Femur (tissue), 1 donor: ENCODE results near the gene CLPTM1.
A peak's percentile ranks its signal among the peaks of the same experiment; 100 is the strongest.
"Not testable (repeated sequence)": the region's sequence is repeated elsewhere in the genome, so short reads cannot be mapped to it uniquely, and the experiment has no call there.

Experiments
- DNase-seq: peaks from one replicate; pipeline ENCODE4 v3.0.0-alpha.2; 2017

Gene CLPTM1

DNA sequence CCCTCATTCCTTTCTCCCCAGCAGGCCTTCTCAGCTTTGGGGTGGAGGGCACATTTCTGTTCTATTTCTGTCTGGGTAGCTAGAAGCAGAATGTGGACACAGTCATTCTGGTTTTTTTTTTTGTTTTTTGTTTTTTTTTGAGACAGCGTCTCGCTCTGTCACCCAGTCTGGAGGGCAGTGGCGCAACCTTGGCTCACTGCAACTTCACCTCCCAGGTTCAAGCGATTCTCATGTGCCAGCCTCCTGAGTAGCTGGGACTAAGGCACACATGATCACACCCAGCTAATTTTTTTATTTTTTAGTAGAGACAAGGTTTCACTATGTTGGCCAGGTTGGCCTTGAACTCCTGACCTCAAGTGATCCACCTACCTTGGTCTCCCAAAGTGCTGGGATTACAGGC, 20.3 kb downstream of the CLPTM1 start:
- no peak for DNase-seq

DNA sequence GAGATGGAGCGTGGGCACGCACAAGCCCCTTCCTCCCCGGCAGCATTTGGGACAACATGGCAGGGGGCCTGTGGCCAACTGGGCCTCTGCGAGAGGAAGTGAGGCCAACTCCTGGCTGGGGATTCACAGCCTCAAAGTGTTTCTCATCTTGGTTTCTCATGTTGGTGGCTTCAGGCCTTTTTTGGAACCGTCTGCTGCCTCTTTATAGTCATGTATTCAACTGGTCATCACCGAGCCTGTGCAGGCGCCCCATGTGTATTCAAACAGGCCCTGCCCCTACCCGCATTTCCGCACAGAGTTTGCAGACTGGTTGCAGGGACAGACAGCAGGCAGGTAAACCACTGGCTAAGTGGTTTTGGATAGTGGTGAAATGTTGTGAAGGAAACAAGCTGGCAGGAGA, 28.8 kb downstream of the CLPTM1 start:
- DNase-seq: no peak

DNA sequence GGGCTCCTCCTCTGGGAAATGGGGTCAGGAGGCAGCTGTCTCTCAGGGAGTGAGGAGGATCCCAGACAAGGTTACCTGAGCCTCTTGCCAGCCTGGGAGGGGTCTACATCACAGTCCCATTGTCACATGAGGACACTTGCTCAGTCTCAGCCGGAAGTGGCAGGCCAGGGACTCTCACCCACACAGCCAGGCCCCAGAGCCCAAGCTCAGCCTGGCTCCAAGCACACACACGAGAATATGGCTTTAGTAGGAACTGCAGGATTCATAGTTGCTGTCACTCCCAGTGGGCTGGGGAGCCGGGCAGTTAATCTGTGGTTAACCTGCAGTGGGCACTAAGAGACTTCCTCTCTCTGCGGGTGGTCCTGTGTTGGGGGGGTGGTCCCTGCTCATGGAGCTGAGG, 30.3 kb downstream of the CLPTM1 start:
- DNase-seq: no peak

DNA sequence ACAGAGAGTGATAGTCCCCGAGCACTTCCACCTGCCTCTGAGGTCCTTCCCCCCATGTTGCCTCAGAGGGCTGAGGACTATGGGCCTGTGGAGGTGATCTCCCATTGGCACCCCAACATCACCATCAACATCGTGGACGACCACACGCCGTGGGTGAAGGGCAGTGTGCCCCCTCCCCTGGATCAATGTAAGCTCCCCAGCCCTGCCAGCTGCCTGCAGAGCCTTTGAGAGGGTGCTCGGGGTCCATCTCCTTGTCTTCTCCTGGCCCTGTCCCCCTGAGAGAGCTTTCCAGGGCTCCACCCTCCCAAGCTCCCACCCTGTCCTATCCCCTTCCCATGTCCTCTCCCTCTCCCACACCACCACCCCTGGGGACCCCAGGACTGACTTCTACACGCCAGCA, 31.2 kb downstream of the CLPTM1 start:
- no peak for DNase-seq

DNA sequence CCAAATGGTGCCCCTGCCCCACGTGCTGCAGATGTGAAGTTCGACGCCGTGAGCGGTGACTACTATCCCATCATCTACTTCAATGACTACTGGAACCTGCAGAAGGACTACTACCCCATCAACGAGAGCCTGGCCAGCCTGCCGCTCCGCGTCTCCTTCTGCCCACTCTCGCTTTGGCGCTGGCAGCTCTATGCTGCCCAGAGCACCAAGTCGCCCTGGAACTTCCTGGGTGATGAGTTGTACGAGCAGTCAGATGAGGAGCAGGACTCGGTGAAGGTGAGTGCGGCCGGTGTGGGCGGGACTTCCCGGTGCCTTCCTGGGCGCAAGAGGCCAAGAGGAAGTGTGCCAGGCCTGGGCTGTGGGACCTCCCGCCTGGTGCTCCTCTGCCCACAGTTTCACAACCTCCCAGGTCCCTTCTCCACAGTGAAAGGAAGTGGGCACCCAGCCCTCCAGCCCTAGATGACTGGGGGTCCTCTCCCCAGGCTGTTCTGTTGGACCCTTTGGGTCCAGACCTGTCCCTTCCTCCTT, 32.0 kb downstream of the CLPTM1 start:
- no peak for DNase-seq

DNA sequence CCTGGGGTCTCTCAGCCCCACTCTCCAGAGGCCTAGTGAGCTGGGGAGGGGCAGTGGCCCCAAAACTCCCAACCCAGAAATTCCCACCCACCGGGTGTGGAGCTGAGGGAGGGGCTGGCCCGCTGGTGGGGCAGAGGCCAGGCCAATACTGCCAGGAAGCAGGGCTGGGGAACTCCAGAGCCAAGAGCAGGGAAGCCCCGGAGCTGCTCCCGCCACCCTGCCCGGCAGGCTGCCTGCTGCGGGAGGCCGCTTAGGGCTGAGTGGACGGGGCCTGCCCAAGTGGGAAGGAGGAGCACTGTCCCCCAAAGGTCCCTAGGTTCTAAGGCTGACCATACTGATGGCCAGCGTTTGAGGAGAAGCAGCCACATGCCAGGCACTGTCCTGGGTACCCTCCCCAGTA, 33.1 kb downstream of the CLPTM1 start:
- no peak for DNase-seq

DNA sequence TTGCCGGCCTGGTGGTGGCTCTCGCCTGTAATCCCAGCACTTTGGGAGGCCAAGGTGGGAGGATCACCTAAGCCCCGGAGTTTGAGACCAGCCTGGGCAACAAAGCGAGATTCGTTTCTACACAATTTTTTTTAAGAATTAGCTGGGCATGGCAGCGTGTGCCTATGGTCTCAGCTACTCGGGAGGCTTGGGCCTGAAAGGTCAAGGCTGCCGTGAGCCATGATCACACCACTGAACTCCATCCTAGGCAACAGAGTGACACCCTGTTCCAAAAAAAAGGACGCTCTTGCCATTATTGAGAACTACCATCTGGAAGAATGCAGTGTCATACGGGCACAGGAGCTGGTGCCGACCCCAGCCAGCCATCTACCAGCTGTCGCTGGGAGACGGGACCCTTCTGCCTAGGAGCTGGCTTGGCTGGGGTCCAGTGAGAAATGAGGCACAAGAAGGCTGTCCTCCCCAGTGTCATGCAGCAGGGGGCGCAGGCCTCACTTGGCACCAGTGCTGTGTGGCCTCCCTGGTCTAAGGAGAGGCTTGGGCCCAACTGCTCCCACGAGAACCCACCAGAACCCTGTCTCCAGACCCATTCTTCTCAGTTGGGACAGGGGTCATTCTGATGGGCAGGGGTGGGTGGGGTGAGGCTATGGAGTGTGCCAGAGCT, 33.8 kb downstream of the CLPTM1 start:
- peak; percentile 68 for DNase-seq

DNA sequence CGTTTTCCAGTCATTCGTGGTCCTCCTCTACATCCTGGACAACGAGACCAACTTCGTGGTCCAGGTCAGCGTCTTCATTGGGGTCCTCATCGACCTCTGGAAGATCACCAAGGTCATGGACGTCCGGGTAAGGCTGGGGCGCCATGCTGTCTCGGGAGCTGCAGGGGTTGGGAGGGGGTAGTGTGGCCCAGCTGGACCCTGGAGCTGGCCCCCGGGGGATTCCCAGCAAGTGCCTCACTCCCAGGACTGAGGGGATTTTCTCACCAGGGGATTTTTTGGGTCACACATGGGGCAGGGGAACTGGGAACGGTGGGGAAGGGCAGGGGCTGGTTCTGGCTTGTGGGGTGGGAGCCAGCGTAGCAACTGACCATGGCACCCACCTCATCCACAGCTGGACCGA, 35.3 kb downstream of the CLPTM1 start:
- no peak for DNase-seq

DNA sequence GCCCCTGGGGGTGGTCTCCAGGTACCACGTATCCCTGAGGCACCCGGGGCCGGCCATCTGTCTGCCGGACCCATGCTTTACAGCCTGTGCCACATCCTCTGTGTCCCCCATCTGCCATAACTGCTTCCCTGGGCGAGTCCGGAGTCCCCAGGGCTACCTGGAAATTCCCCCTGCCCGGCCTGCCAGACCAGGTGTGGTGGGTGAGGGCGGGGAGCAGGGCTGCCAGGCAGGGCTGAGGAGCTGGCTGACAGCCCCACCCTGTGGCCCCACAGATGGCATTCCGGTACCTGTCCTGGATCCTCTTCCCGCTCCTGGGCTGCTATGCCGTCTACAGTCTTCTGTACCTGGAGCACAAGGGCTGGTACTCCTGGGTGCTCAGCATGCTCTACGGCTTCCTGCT, 35.8 kb downstream of the CLPTM1 start:
- no peak for DNase-seq

DNA sequence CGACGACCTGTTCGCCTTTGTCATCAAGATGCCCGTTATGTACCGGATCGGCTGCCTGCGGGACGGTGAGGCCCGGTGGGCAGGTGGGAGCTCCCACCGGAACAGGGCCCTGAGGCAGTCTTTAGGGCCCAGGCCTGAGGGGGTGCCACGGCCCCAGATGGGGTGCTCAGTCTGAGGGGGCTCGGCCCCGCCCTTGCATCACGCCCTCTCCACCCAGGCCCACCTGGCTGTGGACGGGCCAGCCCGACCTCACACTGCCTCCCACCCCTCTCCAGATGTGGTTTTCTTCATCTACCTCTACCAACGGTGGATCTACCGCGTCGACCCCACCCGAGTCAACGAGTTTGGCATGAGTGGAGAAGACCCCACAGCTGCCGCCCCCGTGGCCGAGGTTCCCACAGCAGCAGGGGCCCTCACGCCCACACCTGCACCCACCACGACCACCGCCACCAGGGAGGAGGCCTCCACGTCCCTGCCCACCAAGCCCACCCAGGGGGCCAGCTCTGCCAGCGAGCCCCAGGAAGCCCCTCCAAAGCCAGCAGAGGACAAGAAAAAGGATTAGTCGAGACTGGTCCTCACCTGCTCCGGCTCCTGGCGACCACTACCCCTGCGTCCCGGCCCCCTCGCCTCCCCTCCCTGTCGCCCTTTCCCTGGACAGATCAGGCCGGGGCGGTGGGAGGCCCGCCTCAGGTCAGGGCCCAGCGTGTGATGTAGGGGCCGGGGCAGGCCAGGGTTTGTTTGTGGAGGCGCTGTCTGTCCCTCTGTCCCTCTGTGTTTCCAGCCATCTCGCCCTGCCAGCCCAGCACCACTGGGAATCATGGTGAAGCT, 37.4 kb downstream of the CLPTM1 start:
- DNase-seq: no peak

DNA sequence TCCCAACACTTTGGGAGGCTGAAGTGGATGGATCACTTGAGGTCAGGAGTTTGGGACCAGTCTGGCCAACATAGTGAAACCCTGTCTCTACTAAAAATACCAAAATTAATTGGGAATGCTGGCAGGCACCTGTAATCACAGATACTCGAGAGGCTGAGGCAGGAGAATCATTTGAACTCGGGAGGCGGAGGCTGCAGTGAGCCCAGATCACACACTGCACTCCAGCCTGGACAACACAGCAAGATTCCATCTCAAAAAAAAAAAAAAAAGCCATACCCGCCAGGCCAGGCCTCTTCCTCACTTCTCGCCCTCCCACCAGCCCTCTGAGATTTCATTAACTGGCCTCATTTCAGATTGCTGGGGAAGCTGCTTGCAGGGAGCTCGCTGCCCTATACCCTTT, 38.3 kb downstream of the CLPTM1 start:
- no peak for DNase-seq

DNA sequence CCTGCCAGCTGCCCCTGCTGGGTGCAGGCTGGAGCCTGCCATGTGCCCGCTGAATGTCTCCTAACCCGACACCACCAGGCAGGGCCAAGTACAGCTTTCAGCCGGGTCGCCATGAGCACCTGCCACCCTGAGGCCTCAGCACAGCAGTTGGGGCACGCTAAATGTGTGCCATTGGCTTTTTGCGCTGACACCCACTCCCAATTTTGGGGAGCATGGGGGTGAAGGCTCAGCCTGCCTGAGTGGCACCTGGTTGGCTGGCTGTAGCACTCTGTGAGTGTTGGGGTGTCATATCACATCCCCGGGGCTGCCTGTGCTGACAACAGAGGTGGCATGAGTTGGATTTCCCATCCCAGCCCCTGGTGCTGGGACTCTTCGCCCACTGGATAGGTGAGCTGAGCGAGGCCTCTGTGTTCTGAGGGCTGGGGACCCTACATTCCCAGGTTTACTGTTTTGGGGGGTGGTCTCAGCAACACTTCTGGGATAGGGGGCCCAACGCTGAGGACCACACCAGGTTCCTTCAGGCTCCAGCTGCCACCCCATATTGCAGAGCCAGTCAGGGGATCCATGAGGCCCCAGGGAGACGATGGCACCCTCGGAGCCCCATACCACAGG, 38.9 kb downstream of the CLPTM1 start:
- no peak for DNase-seq

DNA sequence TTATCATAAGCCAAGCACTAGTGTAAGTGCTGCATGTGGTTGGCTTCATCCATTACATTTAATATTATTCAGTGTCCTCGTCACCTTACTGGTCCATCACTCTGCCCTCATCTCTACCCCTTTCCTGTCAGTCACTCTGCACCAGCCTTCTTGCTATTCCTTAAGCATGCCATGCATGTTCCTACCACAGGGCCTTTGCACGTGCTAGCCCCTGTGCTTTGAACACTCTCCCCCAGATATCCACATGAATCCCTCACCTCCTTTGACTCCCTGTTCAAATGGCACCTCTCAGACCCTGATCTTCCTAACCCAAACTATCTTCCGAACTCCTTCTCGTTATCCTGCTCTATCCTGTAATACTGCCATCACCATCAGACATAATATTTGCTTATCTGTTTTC, 42.8 kb downstream of the CLPTM1 start:
- DNase-seq: no peak

DNA sequence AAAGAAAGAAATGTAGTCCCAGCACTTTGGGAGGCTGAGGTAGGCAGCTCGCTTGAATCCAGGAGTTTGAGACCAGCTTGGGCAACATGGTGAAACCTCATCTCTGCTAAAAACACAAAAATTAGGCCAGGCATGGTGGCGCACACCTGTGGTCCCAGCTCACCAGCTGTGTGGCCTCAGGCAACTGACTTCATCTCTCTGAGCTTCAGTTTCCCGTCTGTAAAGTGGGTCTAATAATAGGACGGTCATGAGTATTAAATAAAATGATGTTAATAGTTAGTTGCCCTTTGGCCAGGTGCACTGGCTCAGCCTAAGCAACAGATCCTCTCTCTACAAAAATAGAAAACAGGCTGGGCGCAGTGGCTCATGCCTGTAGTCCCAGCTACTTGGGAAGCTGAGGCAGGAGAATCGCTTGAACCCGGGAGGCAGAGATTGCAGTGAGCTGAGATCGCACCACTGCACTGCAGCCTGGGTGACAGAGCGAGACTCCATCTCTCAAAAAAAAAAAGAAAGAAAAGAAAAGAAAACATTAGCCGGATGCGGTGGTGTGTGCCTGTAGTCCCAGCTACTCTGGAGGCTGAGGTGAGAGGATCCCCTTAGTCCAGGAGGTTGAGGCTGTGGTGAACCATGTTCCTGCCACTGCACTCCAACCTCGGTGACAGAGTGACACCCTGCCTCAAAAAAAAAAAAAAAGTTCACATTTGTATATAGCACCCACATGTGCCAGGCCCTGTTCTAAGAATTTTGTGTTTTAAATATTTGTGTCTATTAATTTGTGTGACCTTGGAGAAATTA, 44.1 kb downstream of the CLPTM1 start:
- DNase-seq: not testable (repeated sequence)

DNA sequence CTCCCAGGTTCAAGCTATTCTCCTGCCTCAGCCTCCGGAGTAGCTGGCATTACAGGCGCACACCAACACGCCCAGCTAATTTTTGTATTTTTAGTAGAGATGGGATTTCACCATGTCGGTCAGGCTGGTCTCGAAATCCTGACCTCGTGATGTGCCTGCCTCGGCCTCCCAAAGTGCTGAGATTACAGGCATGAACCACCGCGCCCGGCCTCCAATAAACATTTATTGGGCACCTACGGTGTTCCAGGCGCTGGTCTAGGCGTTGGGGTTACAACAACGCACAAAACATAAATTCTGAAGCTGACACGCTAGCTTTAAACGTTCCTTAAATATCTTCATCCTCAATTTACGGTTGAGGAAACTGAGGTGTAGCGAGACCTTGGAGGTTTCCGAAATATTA, 45.5 kb downstream of the CLPTM1 start:
- DNase-seq: not testable (repeated sequence)

DNA sequence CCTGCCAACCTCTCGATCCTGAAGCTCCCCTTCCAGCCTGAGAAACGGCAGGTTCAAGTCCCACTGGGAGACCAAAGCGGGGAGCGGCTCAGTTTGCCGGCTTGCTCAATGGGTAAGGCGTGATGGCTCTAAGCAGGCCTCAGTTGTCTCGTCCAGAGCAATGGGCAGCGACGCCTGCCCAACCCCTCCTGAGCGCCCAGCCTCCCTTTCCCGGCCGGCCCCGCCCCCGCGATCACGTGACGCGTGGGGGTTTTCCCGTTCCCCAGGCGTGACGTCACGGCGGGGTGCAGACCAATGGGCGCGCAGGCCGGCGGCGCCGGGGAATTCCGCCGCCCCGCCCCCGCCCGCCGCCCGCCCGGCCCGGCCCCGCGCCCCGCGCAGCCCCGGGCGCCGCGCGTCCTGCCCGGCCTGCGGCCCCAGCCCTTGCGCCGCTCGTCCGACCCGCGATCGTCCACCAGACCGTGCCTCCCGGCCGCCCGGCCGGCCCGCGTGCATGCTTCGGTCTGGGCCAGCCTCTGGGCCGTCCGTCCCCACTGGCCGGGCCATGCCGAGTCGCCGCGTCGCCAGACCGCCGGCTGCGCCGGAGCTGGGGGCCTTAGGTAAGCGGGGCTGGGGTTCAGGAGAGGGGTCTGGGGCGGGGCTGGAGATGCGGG, 46.0 kb downstream of the CLPTM1 start, which contains the start of gene RELB:
RELB (plus strand) TSS at position 378 of the 653 bp plus-strand sequence; CDS start at position 494, 116 bp downstream.
- peak; percentile 96 for DNase-seq

DNA sequence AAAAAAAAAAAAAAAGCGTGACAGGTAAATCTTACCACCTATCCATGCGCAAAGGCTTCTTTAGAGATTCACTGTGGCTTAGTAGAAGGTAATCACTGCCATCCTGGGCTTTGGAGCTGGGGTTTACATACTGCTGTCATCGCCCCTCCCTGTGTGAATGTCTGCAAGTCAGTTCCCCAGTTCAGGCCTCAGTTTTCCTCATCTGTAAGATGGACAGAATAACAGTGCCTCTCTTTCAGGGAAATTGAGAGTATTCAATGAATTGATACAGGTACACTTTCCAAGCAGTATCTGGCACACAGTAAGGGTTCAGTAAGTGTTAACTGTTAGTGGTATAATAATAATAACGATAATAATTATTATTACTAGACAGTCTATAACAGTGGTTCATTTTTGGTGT, 48.3 kb downstream of the CLPTM1 start:
- no peak for DNase-seq

DNA sequence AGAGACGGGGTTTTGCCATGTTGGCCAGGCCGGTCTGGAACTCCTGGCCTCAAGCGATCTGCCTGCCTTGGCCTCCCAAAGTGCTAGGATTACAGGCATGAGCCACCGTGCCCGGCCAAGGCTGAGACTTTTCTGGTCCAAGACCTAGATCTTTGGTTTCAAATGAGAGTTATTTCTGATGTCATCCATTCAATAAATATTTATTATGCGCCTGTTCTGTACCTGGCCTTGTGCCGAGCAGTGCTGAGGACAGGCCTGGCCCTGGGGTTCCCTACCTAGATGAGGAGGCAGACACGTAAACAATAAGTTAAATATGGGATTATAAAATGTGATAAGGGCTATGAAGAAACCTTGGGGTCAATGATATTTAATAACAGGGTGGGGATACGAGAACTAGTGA, 50.6 kb downstream of the CLPTM1 start:
- no peak for DNase-seq

DNA sequence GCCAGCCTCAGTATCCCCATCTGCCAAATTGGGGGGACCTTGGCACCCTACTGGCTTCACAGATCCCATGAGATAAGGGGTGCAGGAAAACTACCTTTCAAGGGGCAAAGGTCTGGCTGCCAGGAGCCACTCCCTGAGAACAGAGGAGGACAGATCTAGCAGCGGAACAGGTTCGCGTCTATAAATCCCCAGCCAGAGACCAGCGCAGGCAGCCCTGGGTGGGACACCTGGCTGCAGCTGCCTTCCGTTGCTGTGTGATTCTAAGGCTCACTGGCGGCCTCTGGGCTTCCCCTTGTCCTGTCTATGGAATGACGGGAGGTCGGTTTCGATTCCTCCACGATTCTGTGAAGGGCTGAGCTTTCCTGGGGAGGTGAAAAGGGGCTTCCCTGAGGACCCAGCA, 53.4 kb downstream of the CLPTM1 start:
- no peak for DNase-seq

DNA sequence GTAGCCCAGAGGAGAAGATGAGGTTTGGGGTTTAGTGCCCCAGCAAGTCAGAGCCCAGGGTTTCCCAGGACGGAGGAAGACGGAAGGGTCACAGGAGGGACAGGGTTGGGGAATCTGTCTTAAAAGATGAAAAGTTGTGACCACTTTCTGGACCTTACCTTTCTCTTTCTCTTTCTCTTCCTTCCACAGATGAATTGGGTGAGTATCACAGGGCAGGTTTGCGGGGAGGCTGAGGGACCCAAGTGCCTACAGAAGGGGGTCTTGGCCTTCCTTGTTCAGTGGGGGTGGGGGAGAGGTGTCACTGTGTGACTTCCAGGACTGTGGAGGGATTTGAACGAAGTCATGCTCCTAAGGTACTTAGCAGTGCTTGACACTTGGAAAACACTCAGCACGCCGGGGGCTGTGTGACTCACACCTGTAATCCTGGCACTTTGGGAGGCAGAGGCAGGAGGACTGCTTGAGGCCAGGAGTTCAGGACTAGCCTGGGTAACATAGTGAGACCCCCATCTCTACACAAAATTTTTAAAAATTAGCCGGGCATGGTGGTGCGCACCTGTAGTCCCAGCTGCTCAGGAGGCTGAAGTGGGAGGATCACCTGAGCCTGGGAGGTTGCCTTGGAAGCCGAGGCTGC, 54.6 kb downstream of the CLPTM1 start:
- DNase-seq: no peak

DNA sequence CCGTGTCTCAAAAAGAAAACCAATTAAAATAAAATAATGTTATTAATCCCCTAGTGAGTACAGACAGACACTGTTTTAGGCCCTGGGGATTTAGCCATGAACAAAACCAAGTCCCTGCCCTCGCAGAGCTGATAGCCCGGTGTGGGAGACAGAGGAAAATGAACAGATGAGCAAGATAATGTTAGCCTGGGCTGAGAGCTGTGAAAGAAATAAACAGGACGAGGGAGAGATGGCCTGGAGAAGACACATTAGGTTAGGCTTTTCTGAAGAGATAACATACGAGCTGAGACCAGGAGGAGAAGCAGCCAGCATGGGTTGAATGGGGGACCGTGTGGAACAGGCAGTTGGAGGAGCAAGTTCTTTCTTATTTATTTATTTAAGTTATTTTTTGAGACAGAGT, 55.1 kb downstream of the CLPTM1 start:
- DNase-seq: no peak

DNA sequence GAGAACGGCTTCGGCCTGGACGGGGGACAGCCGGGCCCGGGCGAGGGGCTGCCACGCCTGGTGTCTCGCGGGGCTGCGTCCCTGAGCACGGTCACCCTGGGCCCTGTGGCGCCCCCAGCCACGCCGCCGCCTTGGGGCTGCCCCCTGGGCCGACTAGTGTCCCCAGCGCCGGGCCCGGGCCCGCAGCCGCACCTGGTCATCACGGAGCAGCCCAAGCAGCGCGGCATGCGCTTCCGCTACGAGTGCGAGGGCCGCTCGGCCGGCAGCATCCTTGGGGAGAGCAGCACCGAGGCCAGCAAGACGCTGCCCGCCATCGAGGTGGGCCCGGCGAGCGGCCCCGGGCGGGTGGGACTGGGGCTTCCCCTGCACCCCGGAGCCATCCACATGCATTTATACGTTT, 56.8 kb downstream of the CLPTM1 start:
- DNase-seq: no peak
